OCI-LY1 (cell line): ENCODE data around the gene GCG.

Source experiments
- H2AFZ ChIP-seq: fragments of 200-600 bp; sonication (generic), shearing (Covaris generic); 2 replicates; pipeline ENCODE4 v1.6.0; 2014; ENCODE audit warnings: antibody characterized with exemption, mild to moderate bottlenecking, low read length
- H3F3A ChIP-seq: fragments of 200-600 bp; sonication (generic), shearing (Covaris generic); 2 replicates; pipeline ENCODE4 v1.6.0; 2014; ENCODE audit warnings: mild to moderate bottlenecking, antibody characterized with exemption, low read length, moderate library complexity; ENCODE audit not compliant: insufficient read depth
- H3K27ac ChIP-seq: fragments of 200-600 bp; sonication (generic); 2 replicates; pipeline ENCODE4 v1.5.1; 2014; ENCODE audit warnings: low read length, mixed run types, mild to moderate bottlenecking, low read depth; ENCODE audit not compliant: poor library complexity, severe bottlenecking
- H3K27me3 ChIP-seq: fragments of 200-600 bp; sonication (generic); 2 replicates; pipeline ENCODE4 v1.6.0; 2014; ENCODE audit warnings: antibody characterized with exemption, mild to moderate bottlenecking, low read length, moderate library complexity; ENCODE audit not compliant: insufficient read depth
- H3K36me3 ChIP-seq: fragments of 200-600 bp; sonication (generic); 2 replicates; pipeline ENCODE4 v1.6.1; 2014; ENCODE audit warnings: mild to moderate bottlenecking, antibody characterized with exemption, low read length, moderate library complexity, mixed read lengths; ENCODE audit not compliant: insufficient read depth
- H3K4me1 ChIP-seq: fragments of 200-600 bp; sonication (generic); 2 replicates; pipeline ENCODE4 v1.5.1; 2014; ENCODE audit warnings: mild to moderate bottlenecking, low read length, moderate library complexity; ENCODE audit not compliant: insufficient read depth, severe bottlenecking
- H3K4me2 ChIP-seq: fragments of 200-600 bp; sonication (generic), shearing (Covaris generic); 2 replicates; pipeline ENCODE4 v1.6.1; 2014; ENCODE audit warnings: low read length
- H3K4me3 ChIP-seq: fragments of 200-600 bp; sonication (generic); 2 replicates; pipeline ENCODE4 v1.5.1; 2014; ENCODE audit warnings: low read length, low read depth, mild to moderate bottlenecking, mixed read lengths; ENCODE audit not compliant: poor library complexity, severe bottlenecking
- H3K79me2 ChIP-seq: fragments of 200-600 bp; shearing (Covaris generic); 2 replicates; pipeline ENCODE4 v1.6.1; 2016; ENCODE audit warnings: mixed run types, low read length, mixed read lengths; ENCODE audit not compliant: insufficient read depth
- H3K9ac ChIP-seq: fragments of 200-600 bp; sonication (generic), shearing (Covaris generic); 2 replicates; pipeline ENCODE4 v1.6.1; 2014; ENCODE audit warnings: mild to moderate bottlenecking, low read length, mixed read lengths
- H3K9me2 ChIP-seq: fragments of 200-600 bp; sonication (generic), shearing (Covaris generic); 2 replicates; pipeline ENCODE4 v1.6.1; 2014; ENCODE audit warnings: low read depth, mild to moderate bottlenecking, low read length, mixed read lengths
- H3K9me3 ChIP-seq: fragments of 200-600 bp; shearing (Covaris generic); 2 replicates; pipeline ENCODE4 v1.6.1; 2014; ENCODE audit warnings: low read length, mixed read lengths
- H4K20me1 ChIP-seq: fragments of 200-600 bp; sonication (generic), shearing (Covaris generic); 2 replicates; pipeline ENCODE4 v1.6.0; 2016; ENCODE audit warnings: mild to moderate bottlenecking, low read length; ENCODE audit not compliant: insufficient read depth
- CTCF ChIP-seq: fragments of 200-600 bp; sonication (generic), shearing (Covaris generic); IDR thresholded peaks from 2 replicates; pipeline ENCODE4 v1.5.1; 2017; ENCODE audit warnings: mild to moderate bottlenecking, antibody characterized with exemption, low read length, moderate library complexity, mixed read lengths
- EZH2 ChIP-seq: fragments of 200-600 bp; sonication (generic), shearing (Covaris generic); IDR thresholded peaks from 2 replicates; pipeline ENCODE4 v1.8.0; 2017; ENCODE audit warnings: borderline replicate concordance, mixed run types, mild to moderate bottlenecking, antibody characterized with exemption, low read length, moderate library complexity, mixed read lengths

GCG gene

GRCh38 chr2:162188451-162188850 is 36.4 kb upstream of the GCG start:
- Histone ChIP-seq H3K9me3 (no peaks in the 10 kb centered on the region), H3K4me3 (no peak overlapping the region), H3K4me2 (no peak overlapping the region), H3F3A (no peaks in the 10 kb centered on the region), H3K9ac (no peak overlapping the region), H3K27me3 (no peaks in the 10 kb centered on the region), H3K79me2 (no peaks in the 10 kb centered on the region), H3K4me1 (no peaks in the 10 kb centered on the region), H3K27ac (no peak overlapping the region), H4K20me1 (no peaks in the 10 kb centered on the region), H3K36me3 (no peaks in the 10 kb centered on the region), H3K9me2 (no peaks in the 10 kb centered on the region), H2AFZ (no peak overlapping the region)
- TF ChIP-seq CTCF (no peak), EZH2 (no peak)

- H3K4me1 ChIP-seq = no peaks in the 10 kb centered on the region
- no peaks in the 10 kb centered on the region for H3K9me2 ChIP-seq
- H3K9ac ChIP-seq = no peak overlapping the region
- no peak overlapping the region for H3K27ac ChIP-seq
- no peak overlapping the region for H3K4me2 ChIP-seq
- H2AFZ ChIP-seq = no peak overlapping the region
- H3K36me3 ChIP-seq = no peaks in the 10 kb centered on the region
- TF ChIP-seq EZH2 (no peak), CTCF (no peak)
- no peaks in the 10 kb centered on the region for H3F3A ChIP-seq
- H3K4me3 ChIP-seq = no peak overlapping the region
- no peaks in the 10 kb centered on the region for H3K27me3 ChIP-seq
- no peaks in the 10 kb centered on the region for H4K20me1 ChIP-seq
- H3K9me3 ChIP-seq = no peaks in the 10 kb centered on the region
- no peaks in the 10 kb centered on the region for H3K79me2 ChIP-seq
Observed at GRCh38 chr2:162185541-162186232, 33.6 kb upstream of the GCG start.

GRCh38 chr2:162184821-162185450 is 32.9 kb upstream of the GCG start:
- no peak overlapping the region for H2AFZ ChIP-seq
- TF ChIP-seq CTCF (no peak), EZH2 (no peak)

More at GRCh38 chr2:162184821-162185450, 32.9 kb upstream of the GCG start:
- H3F3A ChIP-seq = no peaks in the 10 kb centered on the region
- H3K9me2 ChIP-seq = no peaks in the 10 kb centered on the region
- no peaks in the 10 kb centered on the region for H3K4me1 ChIP-seq
- no peaks in the 10 kb centered on the region for H3K79me2 ChIP-seq
- H3K4me3 ChIP-seq = no peak overlapping the region
- H3K27me3 ChIP-seq = no peaks in the 10 kb centered on the region
- no peaks in the 10 kb centered on the region for H4K20me1 ChIP-seq
- H3K9ac ChIP-seq = no peak overlapping the region
- no peaks in the 10 kb centered on the region for H3K36me3 ChIP-seq
- no peak overlapping the region for H3K4me2 ChIP-seq
- H3K9me3 ChIP-seq = no peaks in the 10 kb centered on the region
- no peak overlapping the region for H3K27ac ChIP-seq
